ENCODE results near the gene SHISAL2A.

SHISAL2A gene

DNA sequence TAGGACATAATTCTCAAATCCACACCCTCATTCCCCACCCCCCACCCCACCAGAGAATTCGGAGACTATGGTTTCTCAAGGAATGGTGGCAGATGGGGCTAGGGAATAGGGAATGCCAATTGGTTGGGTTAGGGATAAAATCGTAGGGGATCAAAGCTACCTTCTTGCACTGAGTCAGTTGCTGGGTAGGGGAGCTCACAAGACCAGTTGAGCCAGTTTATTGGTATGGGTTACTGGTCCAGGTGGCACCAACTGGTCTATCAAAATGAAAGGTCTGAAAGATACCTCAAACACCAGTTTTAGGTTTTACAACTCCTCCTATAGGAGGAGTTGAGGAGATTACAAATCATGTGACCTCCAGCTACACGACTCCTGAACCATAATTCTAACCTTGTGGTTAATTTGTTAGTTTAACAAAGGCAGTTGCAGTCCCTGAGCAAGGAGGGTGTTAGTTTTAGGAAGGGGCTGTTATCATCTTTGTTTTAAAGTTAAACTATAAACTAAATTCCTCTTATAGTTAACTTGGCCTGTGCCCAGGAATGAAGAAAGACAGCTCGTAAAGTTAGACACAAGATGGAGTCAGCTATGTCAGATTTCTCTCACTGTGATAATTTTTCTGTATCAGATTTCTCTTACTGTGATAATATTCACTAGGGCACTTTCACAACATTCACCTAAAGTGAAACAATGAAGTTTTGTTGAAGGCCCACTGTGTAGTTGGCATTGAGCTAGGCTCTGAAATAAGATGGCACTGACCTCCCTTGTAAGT, 2.5 kb downstream of the SHISAL2A start:
- Histone ChIP-seq H3K27ac (ENCODE audit: insufficient read depth, low read length, poor library complexity, severe bottlenecking) (peak overlapping the region; percentile 87), H3K4me1 (ENCODE audit: control insufficient read depth, insufficient read depth, low read length, poor library complexity, severe bottlenecking) (peaks cover 66% of the 10 kb centered on the region)
- no peak for DNase-seq

GRCh38 chr1:52636721-52637695, 4.0 kb downstream of the SHISAL2A start:
- no peaks in the 10 kb centered on the region for H3K27me3 ChIP-seq (replicated peaks; ENCODE audit: control insufficient read depth, insufficient read depth, low read length, poor library complexity, severe bottlenecking)
- no peaks in the 10 kb centered on the region for H3K36me3 ChIP-seq (ENCODE audit: control insufficient read depth, insufficient read depth, low read length)
- peaks cover 68% of the 10 kb centered on the region for H3K4me1 ChIP-seq (ENCODE audit: control insufficient read depth, insufficient read depth, low read length, poor library complexity, severe bottlenecking)
- H3K4me3 ChIP-seq (ENCODE audit: insufficient read depth, low read depth, low read length, poor library complexity, severe bottlenecking), result peak overlapping the region; percentile 0
- no peaks in the 10 kb centered on the region for H3K9me3 ChIP-seq (ENCODE audit: control insufficient read depth, low read length)
- peak; percentile 56 to 69 (median 65) for DNase-seq
- H3K27ac ChIP-seq (ENCODE audit: insufficient read depth, low read length, poor library complexity, severe bottlenecking), result peak overlapping the region; percentile 87

More for the DNA sequence above, 2.5 kb downstream of the SHISAL2A start:
- Histone ChIP-seq H3K4me3 (ENCODE audit: insufficient read depth, low read depth, low read length, poor library complexity, severe bottlenecking) (no peak overlapping the region), H3K36me3 (ENCODE audit: control insufficient read depth, insufficient read depth, low read length) (no peaks in the 10 kb centered on the region), H3K27me3 (replicated peaks; ENCODE audit: control insufficient read depth, insufficient read depth, low read length, poor library complexity, severe bottlenecking) (no peaks in the 10 kb centered on the region), H3K9me3 (ENCODE audit: control insufficient read depth, low read length) (no peaks in the 10 kb centered on the region)

DNA sequence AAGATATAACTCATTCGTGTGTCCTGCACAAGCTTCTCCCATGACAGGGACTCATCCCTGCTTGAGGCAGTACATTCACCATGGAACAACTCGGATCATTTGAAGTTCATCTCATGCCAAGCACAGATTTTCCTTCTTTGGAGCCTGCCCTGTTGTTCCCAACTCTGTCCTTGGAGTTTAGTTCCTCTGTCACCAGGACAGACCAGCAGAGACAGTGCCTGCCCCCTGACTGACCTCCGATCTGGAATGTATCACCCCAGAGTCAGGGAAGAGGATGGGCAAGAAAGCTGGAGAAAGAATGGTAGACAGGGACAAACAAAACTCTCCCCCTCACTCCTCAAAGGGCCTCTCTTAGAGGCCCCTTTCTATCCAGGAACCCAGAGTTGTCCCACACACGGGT, 5.0 kb downstream of the SHISAL2A start:
- H3K36me3 ChIP-seq (ENCODE audit: control insufficient read depth, insufficient read depth, low read length), result peaks cover 5% of the 10 kb centered on the region
- peaks cover 59% of the 10 kb centered on the region for H3K4me1 ChIP-seq (ENCODE audit: control insufficient read depth, insufficient read depth, low read length, poor library complexity, severe bottlenecking)
- H3K27me3 ChIP-seq (replicated peaks; ENCODE audit: control insufficient read depth, insufficient read depth, low read length, poor library complexity, severe bottlenecking), result no peaks in the 10 kb centered on the region
- no peak overlapping the region for H3K4me3 ChIP-seq (ENCODE audit: insufficient read depth, low read depth, low read length, poor library complexity, severe bottlenecking)
- H3K27ac ChIP-seq (ENCODE audit: insufficient read depth, low read length, poor library complexity, severe bottlenecking), result peak overlapping the region; percentile 87
- DNase-seq, result no peak
- H3K9me3 ChIP-seq (ENCODE audit: control insufficient read depth, low read length), result no peaks in the 10 kb centered on the region

GRCh38 chr1:52640697-52641096, 7.7 kb downstream of the SHISAL2A start:
- Histone ChIP-seq H3K9me3 (ENCODE audit: control insufficient read depth, low read length) (no peaks in the 10 kb centered on the region), H3K4me3 (ENCODE audit: insufficient read depth, low read depth, low read length, poor library complexity, severe bottlenecking) (no peak overlapping the region), H3K27me3 (replicated peaks; ENCODE audit: control insufficient read depth, insufficient read depth, low read length, poor library complexity, severe bottlenecking) (no peaks in the 10 kb centered on the region), H3K4me1 (ENCODE audit: control insufficient read depth, insufficient read depth, low read length, poor library complexity, severe bottlenecking) (peaks cover 35% of the 10 kb centered on the region), H3K27ac (ENCODE audit: insufficient read depth, low read length, poor library complexity, severe bottlenecking) (no peak overlapping the region), H3K36me3 (ENCODE audit: control insufficient read depth, insufficient read depth, low read length) (peaks cover 14% of the 10 kb centered on the region)
- DNase-seq, result no peak

DNA sequence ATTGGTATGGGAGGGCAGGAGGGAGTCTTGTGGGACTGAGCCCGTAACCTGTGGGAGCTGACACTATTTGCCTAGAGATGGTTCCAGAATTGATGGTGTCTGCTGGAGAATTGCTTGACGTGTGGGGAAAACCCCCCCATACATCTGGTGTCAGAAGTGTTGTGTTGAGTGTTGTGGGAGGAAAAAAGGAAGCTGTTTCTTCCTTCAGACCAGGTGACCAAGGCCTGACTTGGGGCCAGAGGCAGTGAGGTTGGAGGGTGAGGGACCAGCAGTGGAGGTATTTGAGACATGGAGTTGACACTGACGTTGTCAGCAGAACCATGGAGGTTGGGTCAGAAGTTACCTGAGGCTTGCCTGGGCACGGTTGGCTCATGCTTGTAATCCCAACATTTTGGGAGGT, 8.3 kb downstream of the SHISAL2A start:
- no peak for DNase-seq
- Histone ChIP-seq H3K9me3 (ENCODE audit: control insufficient read depth, low read length) (no peaks in the 10 kb centered on the region), H3K4me3 (ENCODE audit: insufficient read depth, low read depth, low read length, poor library complexity, severe bottlenecking) (no peak overlapping the region), H3K36me3 (ENCODE audit: control insufficient read depth, insufficient read depth, low read length) (peaks cover 15% of the 10 kb centered on the region), H3K27me3 (replicated peaks; ENCODE audit: control insufficient read depth, insufficient read depth, low read length, poor library complexity, severe bottlenecking) (no peaks in the 10 kb centered on the region), H3K27ac (ENCODE audit: insufficient read depth, low read length, poor library complexity, severe bottlenecking) (no peak overlapping the region), H3K4me1 (ENCODE audit: control insufficient read depth, insufficient read depth, low read length, poor library complexity, severe bottlenecking) (peaks cover 35% of the 10 kb centered on the region)

GRCh38 chr1:52645261-52645660, 12.3 kb downstream of the SHISAL2A start:
- Histone ChIP-seq H3K4me3 (ENCODE audit: insufficient read depth, low read depth, low read length, poor library complexity, severe bottlenecking) (no peak overlapping the region), H3K27ac (ENCODE audit: insufficient read depth, low read length, poor library complexity, severe bottlenecking) (no peak overlapping the region), H3K4me1 (ENCODE audit: control insufficient read depth, insufficient read depth, low read length, poor library complexity, severe bottlenecking) (peaks cover 9% of the 10 kb centered on the region), H3K36me3 (ENCODE audit: control insufficient read depth, insufficient read depth, low read length) (peaks cover 27% of the 10 kb centered on the region), H3K9me3 (ENCODE audit: control insufficient read depth, low read length) (no peaks in the 10 kb centered on the region), H3K27me3 (replicated peaks; ENCODE audit: control insufficient read depth, insufficient read depth, low read length, poor library complexity, severe bottlenecking) (no peaks in the 10 kb centered on the region)
- DNase-seq, result no peak

GRCh38 chr1:52651904-52652303, 18.9 kb downstream of the SHISAL2A start:
- Histone ChIP-seq H3K27ac (ENCODE audit: insufficient read depth, low read length, poor library complexity, severe bottlenecking) (no peak overlapping the region), H3K36me3 (ENCODE audit: control insufficient read depth, insufficient read depth, low read length) (peaks cover 19% of the 10 kb centered on the region), H3K4me3 (ENCODE audit: insufficient read depth, low read depth, low read length, poor library complexity, severe bottlenecking) (no peak overlapping the region), H3K4me1 (ENCODE audit: control insufficient read depth, insufficient read depth, low read length, poor library complexity, severe bottlenecking) (no peaks in the 10 kb centered on the region), H3K9me3 (ENCODE audit: control insufficient read depth, low read length) (no peaks in the 10 kb centered on the region), H3K27me3 (replicated peaks; ENCODE audit: control insufficient read depth, insufficient read depth, low read length, poor library complexity, severe bottlenecking) (no peaks in the 10 kb centered on the region)
- no peak for DNase-seq

DNA sequence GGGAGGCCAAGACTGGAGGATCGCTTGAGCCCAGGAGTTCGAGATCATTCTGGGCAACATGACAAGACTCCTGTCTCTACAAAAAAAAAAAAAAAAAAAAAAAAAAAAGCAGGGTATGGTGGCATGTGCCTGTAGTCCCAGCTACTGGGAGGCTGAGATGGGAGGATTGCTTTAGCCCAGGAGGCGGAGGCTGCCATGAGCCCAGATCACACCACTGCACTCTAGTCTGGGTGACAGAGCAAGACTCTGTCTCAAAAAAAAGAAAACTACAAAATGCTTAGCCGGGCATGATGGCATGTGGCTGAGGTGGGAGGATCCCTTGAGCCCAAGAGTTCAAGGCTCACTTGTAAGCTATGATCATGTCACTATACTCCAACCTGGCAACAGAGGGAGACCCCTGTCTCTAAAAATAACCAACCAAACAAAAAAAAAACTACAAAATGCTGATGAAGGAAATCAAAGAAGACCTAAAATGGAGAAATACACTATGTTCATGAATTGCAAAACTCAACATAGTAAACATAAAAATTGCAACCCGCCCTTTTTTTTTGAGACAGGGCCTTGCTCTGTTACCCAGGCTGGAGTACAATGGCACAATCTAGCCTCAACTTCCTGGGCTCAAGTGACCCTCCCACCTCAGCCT, 20.4 kb downstream of the SHISAL2A start:
- Histone ChIP-seq H3K36me3 (ENCODE audit: control insufficient read depth, insufficient read depth, low read length) (peaks cover 21% of the 10 kb centered on the region), H3K27ac (ENCODE audit: insufficient read depth, low read length, poor library complexity, severe bottlenecking) (no peak overlapping the region), H3K9me3 (ENCODE audit: control insufficient read depth, low read length) (no peaks in the 10 kb centered on the region), H3K4me1 (ENCODE audit: control insufficient read depth, insufficient read depth, low read length, poor library complexity, severe bottlenecking) (no peaks in the 10 kb centered on the region), H3K4me3 (ENCODE audit: insufficient read depth, low read depth, low read length, poor library complexity, severe bottlenecking) (no peak overlapping the region), H3K27me3 (replicated peaks; ENCODE audit: control insufficient read depth, insufficient read depth, low read length, poor library complexity, severe bottlenecking) (no peaks in the 10 kb centered on the region)
- no peak for DNase-seq

- peaks cover 13% of the 10 kb centered on the region for H3K36me3 ChIP-seq (ENCODE audit: control insufficient read depth, insufficient read depth, low read length)
Observed at GRCh38 chr1:52654063-52654462, 21.1 kb downstream of the SHISAL2A start.

More at GRCh38 chr1:52654063-52654462, 21.1 kb downstream of the SHISAL2A start:
- H3K27ac ChIP-seq (ENCODE audit: insufficient read depth, low read length, poor library complexity, severe bottlenecking), result no peak overlapping the region
- no peaks in the 10 kb centered on the region for H3K4me1 ChIP-seq (ENCODE audit: control insufficient read depth, insufficient read depth, low read length, poor library complexity, severe bottlenecking)
- no peak for DNase-seq
- H3K4me3 ChIP-seq (ENCODE audit: insufficient read depth, low read depth, low read length, poor library complexity, severe bottlenecking), result no peak overlapping the region
- H3K9me3 ChIP-seq (ENCODE audit: control insufficient read depth, low read length), result no peaks in the 10 kb centered on the region
- no peaks in the 10 kb centered on the region for H3K27me3 ChIP-seq (replicated peaks; ENCODE audit: control insufficient read depth, insufficient read depth, low read length, poor library complexity, severe bottlenecking)
